ENCODE data around the gene WWOX. TPM values are rescaled to one million over a fixed set of nuclear protein-coding genes. Genes with fewer than 3 reads are reported as not detected.

Gene WWOX
- total RNA-seq, 2 experiments from 2014 or later, result 15.9 to 18.1 TPM

- CTCF ChIA-PET, result no interaction called here
- POLR2A ChIA-PET, result no interaction called here
Observed at GRCh38 chr16:79173919-79174318, 1074.5 kb downstream of the WWOX start.

GRCh38 chr16:79175286-79176057 is 1076.0 kb downstream of the WWOX start:
- CTCF ChIA-PET, result no interaction called here

GRCh38 chr16:79177018-79177417 is 1077.6 kb downstream of the WWOX start:
- CTCF ChIA-PET, result no interaction called here
- POLR2A ChIA-PET, result no interaction called here

More at GRCh38 chr16:79175286-79176057, 1076.0 kb downstream of the WWOX start:
- POLR2A ChIA-PET, result no interaction called here

GRCh38 chr16:79181419-79181818 is 1082.0 kb downstream of the WWOX start:
- ChIA-PET POLR2A (no interaction called here), CTCF (no interaction called here)

GRCh38 chr16:79182616-79183015 is 1083.2 kb downstream of the WWOX start:
- ChIA-PET CTCF (no interaction called here), POLR2A (no interaction called here)

- ChIA-PET POLR2A (no interaction called here), CTCF (no interaction called here)
Observed at GRCh38 chr16:79183571-79183970, 1084.1 kb downstream of the WWOX start.

- CTCF ChIA-PET, result no interaction called here
- POLR2A ChIA-PET, result no interaction called here
Observed at GRCh38 chr16:79184464-79185030, 1085.1 kb downstream of the WWOX start.

- CTCF ChIA-PET, result no interaction called here
- POLR2A ChIA-PET, result no interaction called here
Observed at GRCh38 chr16:79185711-79186110, 1086.3 kb downstream of the WWOX start.

GRCh38 chr16:79186196-79186595 is 1086.7 kb downstream of the WWOX start:
- ChIA-PET CTCF (no interaction called here), POLR2A (no interaction called here)

GRCh38 chr16:79188115-79188738 is 1088.8 kb downstream of the WWOX start:
- CTCF ChIA-PET, result no interaction called here
- POLR2A ChIA-PET, result no interaction called here

- ChIA-PET POLR2A (no interaction called here), CTCF (no interaction called here)
Observed at GRCh38 chr16:79188739-79189122, 1089.3 kb downstream of the WWOX start.

GRCh38 chr16:79190542-79190941 is 1091.1 kb downstream of the WWOX start:
- ChIA-PET CTCF (interaction anchor here (0.9 kb wide), 1 partner anchor 81 kb away, joined by 3 read pairs; no protein-coding TSS in a partner anchor), POLR2A (no interaction called here)

GRCh38 chr16:79191933-79192332 is 1092.5 kb downstream of the WWOX start:
- ChIA-PET POLR2A (no interaction called here), CTCF (no interaction called here)

GRCh38 chr16:79192904-79193303 is 1093.5 kb downstream of the WWOX start:
- POLR2A ChIA-PET, result no interaction called here
- CTCF ChIA-PET, result no interaction called here

- POLR2A ChIA-PET, result no interaction called here
- CTCF ChIA-PET, result no interaction called here
Observed at GRCh38 chr16:79194291-79194690, 1094.8 kb downstream of the WWOX start.

- POLR2A ChIA-PET, result interaction anchor here (0.5 kb wide), 1 partner anchor 167 kb away, joined by 3 read pairs; no protein-coding TSS in a partner anchor
- CTCF ChIA-PET, result no interaction called here
Observed at GRCh38 chr16:79195938-79196337, 1096.5 kb downstream of the WWOX start.

GRCh38 chr16:79201436-79201835 is 1102.0 kb downstream of the WWOX start:
- CTCF ChIA-PET, result no interaction called here
- POLR2A ChIA-PET, result no interaction called here

- POLR2A ChIA-PET, result no interaction called here
- CTCF ChIA-PET, result no interaction called here
Observed at GRCh38 chr16:79202977-79203376, 1103.5 kb downstream of the WWOX start.

- CTCF ChIA-PET, result no interaction called here
- POLR2A ChIA-PET, result no interaction called here
Observed at GRCh38 chr16:79204486-79204885, 1105.0 kb downstream of the WWOX start.

GRCh38 chr16:79206889-79207288 is 1107.4 kb downstream of the WWOX start:
- ChIA-PET POLR2A (no interaction called here), CTCF (no interaction called here)

GRCh38 chr16:79209308-79209707 is 1109.9 kb downstream of the WWOX start:
- CTCF ChIA-PET, result no interaction called here
- POLR2A ChIA-PET, result no interaction called here
